T-helper 9 cell (primary cell): ENCODE data around the gene RMND1.
"Not testable (repeated sequence)": the region's sequence is repeated elsewhere in the genome, so short reads cannot be mapped to it uniquely, and the experiment has no call there.

Experiments used
- DNase-seq: peaks from one replicate; pipeline ENCODE4 v3.0.0-alpha.2; 2020

RMND1 gene

GRCh38 chr6:151451417-151451949 is 443 bp downstream of the RMND1 start:
- DNase-seq = no peak

GRCh38 chr6:151450928-151451327 is 998 bp downstream of the RMND1 start:
- not testable (repeated sequence) for DNase-seq

- DNase-seq = no peak
These were observed 3.3 kb downstream of the RMND1 start for GRCh38 chr6:151448623-151449022.

- no peak for DNase-seq
These were observed 4.7 kb downstream of the RMND1 start for GRCh38 chr6:151447237-151447636.

- DNase-seq = no peak
These were observed 6.4 kb downstream of the RMND1 start for GRCh38 chr6:151445482-151445881.

GRCh38 chr6:151443911-151444621 is 7.9 kb downstream of the RMND1 start:
- no peak for DNase-seq

GRCh38 chr6:151443454-151443853 is 8.5 kb downstream of the RMND1 start:
- DNase-seq = no peak

- DNase-seq = no peak
These were observed 9.6 kb downstream of the RMND1 start for GRCh38 chr6:151442371-151442770.

GRCh38 chr6:151441390-151442166 is 10.3 kb downstream of the RMND1 start:
- no peak for DNase-seq

- DNase-seq = no peak
These were observed 11.0 kb downstream of the RMND1 start for GRCh38 chr6:151440930-151441329.

- DNase-seq = no peak
These were observed 11.4 kb downstream of the RMND1 start for GRCh38 chr6:151440498-151440897.

GRCh38 chr6:151437401-151437800 is 14.5 kb downstream of the RMND1 start:
- DNase-seq = no peak

- DNase-seq = no peak
These were observed 15.1 kb downstream of the RMND1 start for GRCh38 chr6:151436802-151437201.

- DNase-seq = no peak
These were observed 15.6 kb downstream of the RMND1 start for GRCh38 chr6:151436300-151436699.

GRCh38 chr6:151434369-151434768 is 17.6 kb downstream of the RMND1 start:
- no peak for DNase-seq

GRCh38 chr6:151432651-151433050 is 19.3 kb downstream of the RMND1 start:
- no peak for DNase-seq

GRCh38 chr6:151431337-151431736 is 20.6 kb downstream of the RMND1 start:
- no peak for DNase-seq

GRCh38 chr6:151430886-151431285 is 21.0 kb downstream of the RMND1 start:
- no peak for DNase-seq

- no peak for DNase-seq
These were observed 23.7 kb downstream of the RMND1 start for GRCh38 chr6:151428093-151428735.

GRCh38 chr6:151425561-151425960 is 26.4 kb downstream of the RMND1 start:
- no peak for DNase-seq

- no peak for DNase-seq
These were observed 28.9 kb downstream of the RMND1 start for GRCh38 chr6:151422981-151423380.

GRCh38 chr6:151417477-151417876 is 34.4 kb downstream of the RMND1 start:
- no peak for DNase-seq

- DNase-seq = no peak
These were observed 37.2 kb downstream of the RMND1 start for GRCh38 chr6:151414641-151415260.
